ENCODE measurements around the gene IL17RB.

The IL17RB gene

DNA sequence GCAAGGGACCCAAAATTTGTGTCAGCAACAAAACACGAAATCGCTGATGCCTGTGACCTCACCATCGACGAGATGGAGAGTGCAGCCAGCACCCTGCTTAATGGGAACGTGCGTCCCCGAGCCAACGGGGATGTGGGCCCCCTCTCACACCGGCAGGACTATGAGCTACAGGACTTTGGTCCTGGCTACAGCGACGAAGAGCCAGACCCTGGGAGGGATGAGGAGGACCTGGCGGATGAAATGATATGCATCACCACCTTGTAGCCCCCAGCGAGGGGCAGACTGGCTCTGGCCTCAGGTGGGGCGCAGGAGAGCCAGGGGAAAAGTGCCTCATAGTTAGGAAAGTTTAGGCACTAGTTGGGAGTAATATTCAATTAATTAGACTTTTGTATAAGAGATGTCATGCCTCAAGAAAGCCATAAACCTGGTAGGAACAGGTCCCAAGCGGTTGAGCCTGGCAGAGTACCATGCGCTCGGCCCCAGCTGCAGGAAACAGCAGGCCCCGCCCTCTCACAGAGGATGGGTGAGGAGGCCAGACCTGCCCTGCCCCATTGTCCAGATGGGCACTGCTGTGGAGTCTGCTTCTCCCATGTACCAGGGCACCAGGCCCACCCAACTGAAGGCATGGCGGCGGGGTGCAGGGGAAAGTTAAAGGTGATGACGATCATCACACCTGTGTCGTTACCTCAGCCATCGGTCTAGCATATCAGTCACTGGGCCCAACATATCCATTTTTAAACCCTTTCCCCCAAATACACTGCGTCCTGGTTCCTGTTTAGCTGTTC, 35.0 kb upstream of the IL17RB start:
- in situ Hi-C loops (cut with HindIII; ENCODE audit: low sequenced_read_pairs), result no loop called here

DNA sequence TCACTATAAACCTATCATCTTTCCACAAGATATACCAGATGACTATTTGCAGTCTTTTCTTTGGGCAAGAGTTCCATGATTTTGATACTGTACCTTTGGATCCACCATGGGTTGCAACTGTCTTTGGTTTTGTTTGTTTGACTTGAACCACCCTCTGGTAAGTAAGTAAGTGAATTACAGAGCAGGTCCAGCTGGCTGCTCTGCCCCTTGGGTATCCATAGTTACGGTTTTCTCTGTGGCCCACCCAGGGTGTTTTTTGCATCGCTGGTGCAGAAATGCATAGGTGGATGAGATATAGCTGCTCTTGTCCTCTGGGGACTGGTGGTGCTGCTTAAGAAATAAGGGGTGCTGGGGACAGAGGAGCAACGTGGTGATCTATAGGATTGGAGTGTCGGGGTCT, 33.9 kb upstream of the IL17RB start:
- in situ Hi-C loops (cut with HindIII; ENCODE audit: low sequenced_read_pairs), result no loop called here

DNA sequence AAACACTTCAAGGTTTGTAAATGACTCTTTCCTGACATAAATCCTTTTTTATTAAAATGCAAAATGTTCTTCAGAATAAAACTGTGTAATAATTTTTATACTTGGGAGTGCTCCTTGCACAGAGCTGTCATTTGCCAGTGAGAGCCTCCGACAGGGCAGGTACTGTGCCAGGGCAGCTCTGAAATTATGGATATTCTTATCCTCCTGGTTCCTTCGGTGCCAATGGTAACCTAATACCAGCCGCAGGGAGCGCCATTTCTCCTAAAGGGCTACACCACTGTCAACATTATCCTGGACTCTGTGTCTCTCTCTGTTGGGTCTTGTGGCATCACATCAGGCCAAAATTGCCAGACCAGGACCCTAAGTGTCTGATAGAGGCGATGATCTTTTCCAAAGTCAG, 33.1 kb upstream of the IL17RB start:
- in situ Hi-C loops (cut with HindIII; ENCODE audit: low sequenced_read_pairs), result no loop called here

DNA sequence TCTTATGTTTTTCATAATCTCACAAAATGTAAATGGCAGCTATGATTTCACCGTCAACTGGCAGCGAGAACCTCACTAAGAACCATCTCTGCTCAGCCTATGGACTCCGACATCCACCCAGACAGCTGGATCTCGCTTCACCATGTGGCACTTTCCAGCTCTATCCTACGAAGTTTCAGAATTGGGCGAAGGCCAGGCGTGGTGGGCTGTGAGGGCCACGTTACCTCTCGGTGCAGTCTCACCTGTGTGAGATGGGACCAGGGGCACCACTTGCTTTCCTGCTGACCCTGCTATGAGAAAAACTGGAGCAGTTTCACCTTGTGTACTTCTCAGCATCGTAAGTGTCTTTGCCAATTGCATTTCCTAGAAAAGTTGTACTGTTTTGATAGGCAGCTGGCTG, 32.5 kb upstream of the IL17RB start:
- in situ Hi-C loops (cut with HindIII; ENCODE audit: low sequenced_read_pairs), result no loop called here

DNA sequence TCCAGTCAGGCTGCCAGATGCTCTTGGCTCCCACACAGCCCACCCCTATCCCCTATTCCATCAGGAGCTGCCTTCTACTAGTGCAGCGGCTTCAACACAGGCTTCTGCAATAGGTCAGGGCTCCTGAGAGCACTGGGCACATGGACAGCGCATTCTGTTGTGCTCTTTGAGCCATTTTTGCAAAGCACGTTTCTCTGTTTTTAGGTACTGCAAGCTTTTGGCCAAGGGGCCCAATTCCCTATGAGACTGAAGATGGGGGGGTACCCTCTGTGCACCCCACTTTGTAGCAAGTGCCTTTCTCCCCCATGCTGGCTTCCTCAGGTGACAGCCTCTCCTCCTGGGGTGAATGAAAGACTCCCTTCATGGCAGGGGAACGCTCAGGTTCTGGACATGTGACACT, 31.3 kb upstream of the IL17RB start:
- in situ Hi-C loops (cut with HindIII; ENCODE audit: low sequenced_read_pairs), result no loop called here

DNA sequence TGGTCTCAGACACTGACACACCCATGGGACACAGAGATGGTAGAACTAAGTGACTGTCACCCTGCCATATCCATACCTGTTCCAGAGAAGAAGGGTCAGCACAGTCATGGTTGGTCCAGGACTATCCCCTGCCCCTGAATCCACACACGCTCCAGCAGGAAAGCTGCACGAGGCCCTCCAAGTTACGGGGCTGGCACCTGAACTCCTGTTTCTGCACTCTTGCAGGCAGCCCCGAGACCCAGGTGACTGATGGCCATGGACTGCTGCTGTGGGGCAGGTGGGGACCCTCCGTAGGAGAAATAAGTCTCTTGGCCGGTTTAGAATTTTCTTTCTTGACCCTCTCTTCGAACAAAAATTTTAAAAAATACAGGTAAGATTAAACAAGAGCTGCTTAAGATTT, 30.7 kb upstream of the IL17RB start:
- in situ Hi-C loops (cut with HindIII; ENCODE audit: low sequenced_read_pairs), result no loop called here

DNA sequence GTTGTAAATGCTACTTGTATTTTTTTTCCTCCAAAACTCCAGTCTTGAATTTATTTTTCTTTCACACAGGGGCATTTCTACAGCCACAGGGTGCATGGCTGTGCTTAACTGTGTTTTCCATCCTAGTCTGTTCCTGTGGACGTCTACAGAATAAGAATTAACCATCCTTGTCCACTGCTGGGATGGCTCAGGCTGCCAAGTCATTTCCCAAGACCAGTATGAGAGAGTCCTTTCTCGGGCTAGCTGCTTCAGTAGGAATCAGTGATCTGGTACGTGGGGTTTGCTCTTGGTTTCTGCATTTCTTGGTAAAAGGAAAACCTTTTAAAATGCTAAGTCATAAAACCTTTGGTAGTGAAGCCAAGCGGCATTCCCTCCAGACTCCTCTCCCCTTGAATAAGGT, 29.9 kb upstream of the IL17RB start:
- in situ Hi-C loops (cut with HindIII; ENCODE audit: low sequenced_read_pairs), result no loop called here

DNA sequence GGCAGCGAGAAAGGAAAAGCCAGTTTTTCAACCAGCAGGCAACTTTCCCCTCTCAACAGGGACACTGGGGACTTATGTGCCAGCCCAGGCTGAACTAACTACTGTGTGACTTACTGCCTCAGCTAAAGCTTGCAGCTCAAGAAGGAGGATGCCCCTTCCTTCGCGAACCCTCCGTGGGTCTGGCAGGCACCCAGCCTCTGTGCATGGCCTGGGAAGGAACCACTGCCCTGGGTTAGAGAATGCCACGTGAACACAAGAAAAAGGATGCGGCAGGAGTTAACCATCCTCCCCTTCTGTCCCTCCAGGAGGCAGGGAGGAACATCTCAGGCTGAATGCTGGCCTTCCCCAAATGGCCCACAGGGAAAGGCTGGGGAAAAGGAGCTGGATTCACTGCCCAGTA, 29.2 kb upstream of the IL17RB start:
- in situ Hi-C loops (cut with HindIII; ENCODE audit: low sequenced_read_pairs), result no loop called here

DNA sequence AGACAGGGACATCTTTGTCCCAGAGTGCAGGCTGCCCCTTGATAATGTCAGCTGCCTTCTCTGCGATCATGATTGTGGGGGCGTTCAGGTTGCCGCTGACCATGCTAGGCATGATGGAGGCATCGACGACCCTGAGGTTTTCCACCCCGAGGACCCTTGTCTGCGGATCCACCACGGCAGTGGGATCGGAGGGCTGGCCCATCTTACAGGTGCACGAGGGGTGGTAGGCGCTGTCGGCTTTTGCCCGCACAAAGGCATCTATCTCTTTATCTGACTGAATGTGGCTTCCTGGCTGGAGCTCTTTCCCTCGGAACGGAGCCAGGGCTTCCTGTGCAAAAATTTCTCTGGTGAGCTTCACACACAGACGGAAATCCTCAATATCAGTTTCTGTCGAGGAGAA, 28.6 kb upstream of the IL17RB start:
- in situ Hi-C loops (cut with HindIII; ENCODE audit: low sequenced_read_pairs), result no loop called here

DNA sequence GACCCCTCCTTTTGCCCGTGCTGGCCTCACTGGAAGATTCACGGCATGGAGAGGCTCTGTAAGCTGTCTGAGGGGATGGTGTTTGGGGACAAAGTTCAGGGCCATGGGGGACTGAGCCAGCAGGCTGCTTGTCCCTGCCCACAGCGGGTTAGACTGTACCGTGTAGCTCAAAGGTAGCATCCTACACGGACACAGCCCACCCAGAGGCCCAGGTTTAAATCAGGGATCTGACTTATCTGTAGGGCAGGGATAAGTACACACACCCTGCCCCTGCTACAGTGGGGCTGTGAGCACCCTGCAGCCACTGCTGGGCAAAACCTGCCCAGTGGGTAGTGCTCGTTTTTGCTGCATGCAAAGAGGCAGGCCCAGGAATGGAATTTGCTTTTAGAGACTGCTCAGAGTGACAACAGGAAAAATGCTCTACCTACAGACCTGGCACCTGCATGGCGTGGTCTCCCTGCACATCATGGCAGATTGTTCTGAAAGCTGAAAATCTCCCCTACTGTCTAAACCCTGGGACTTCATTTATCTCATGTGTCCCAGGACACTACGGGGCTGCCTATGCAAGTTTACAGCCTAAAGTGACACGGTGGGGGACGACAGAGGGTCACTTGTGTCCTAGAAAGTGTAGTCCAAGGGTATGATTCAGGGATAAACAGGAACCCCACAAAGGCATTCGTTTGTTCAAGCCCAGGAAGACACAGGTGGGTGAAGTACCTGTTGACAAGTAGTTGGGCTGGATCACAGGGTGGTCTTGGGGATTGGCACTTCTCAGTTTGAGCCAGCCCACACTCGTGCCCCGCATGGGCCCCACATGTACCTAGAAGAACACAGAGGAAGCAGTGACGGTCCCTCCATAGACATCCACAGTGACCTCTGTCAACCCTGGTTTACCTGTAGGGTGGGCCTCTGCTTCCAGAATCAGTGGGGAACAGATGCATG, 27.9 kb upstream of the IL17RB start:
- in situ Hi-C loops (cut with HindIII; ENCODE audit: low sequenced_read_pairs), result no loop called here

DNA sequence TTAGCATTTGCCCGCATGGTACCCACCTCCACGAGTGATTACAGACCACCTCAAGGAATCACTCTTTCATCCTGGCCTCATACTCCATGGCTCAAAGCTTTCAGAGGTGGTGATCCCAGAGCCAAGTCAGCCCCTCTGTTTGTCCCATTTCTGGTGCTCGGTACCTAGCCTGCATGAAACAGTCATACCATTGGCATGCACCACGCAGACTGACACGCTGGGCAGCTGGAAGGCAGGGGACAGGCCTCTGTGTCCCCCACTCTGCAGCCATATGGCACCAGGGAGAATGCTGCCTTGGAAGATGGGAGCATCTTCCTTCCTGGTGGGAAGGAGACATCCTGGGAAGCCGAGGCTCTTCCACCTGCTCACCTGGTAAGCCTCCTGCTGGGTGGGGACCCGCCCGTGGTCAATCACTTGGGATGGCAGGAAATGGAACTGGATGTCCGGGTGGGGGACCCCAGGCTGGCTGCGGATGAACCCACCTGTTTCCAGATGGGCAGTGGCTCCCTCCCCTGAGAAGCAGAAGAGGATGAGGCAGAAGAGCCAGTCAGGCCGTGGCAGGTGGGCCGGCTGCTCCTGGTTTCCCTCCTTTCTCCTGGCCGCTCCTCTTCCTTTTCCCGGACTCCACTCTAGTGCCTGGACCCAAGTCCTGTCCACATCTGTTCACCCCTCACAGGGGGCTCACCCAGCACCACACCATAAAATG, 27.1 kb upstream of the IL17RB start:
- in situ Hi-C loops (cut with HindIII; ENCODE audit: low sequenced_read_pairs), result no loop called here

DNA sequence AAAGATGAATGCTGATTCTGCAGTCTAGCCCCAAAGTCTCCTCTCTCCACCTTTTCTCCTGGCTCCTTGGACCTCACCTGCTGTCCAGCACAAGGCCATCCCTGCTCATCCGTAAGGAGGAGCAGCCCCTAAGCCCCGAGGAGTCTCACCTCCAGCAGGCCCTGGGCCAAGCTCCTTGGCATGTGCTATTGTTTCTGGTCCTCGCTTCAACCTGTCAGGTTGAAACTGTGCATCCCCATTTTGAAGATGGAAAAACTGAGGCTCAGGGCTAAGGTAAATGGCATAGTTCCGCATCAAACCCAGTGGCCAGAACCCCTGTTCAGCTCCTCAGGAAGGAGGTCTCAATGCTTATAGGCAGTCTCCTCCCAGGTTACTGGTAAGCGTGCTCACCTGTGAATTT, 26.3 kb upstream of the IL17RB start:
- in situ Hi-C loops (cut with HindIII; ENCODE audit: low sequenced_read_pairs), result no loop called here

DNA sequence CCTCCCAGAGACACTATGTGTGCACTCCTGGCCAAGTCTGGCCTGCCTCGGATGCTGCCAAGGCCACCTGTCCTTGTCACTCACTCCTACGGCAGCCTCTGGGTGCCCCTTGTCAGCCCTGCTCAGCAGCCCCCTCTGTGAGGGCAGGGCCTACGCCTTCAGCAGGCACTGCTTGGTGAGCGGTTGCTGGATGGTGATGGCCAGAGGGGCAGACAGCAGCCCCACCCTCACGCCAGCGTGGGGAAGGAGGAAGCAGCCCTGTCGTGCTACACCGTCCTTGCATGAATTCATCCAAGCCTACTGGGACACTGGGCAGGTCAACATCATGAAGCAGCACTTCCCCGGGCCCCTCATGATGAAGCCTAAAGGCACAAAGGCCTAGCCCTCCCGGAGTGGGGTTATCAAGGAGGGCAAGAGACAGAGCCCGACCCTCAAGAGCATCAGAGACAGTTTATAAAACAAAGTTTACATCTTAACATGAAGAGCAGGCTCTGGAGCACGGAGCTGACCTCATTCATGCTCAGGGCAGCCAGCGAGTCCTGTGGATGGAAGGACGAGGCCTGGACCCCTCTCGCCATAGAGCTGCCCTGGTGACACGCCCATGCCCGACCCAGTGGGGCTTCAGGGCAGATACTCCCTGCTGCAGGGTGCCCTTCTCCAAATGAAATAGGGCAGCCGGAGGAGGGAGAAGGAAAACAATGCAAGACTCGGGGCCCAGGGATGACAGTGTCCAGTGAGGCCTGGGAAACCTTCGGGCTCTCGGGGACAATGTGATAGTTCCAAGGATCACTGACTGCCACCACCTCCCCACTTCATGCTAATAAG, 25.4 kb upstream of the IL17RB start:
- in situ Hi-C loops (cut with HindIII; ENCODE audit: low sequenced_read_pairs), result no loop called here

DNA sequence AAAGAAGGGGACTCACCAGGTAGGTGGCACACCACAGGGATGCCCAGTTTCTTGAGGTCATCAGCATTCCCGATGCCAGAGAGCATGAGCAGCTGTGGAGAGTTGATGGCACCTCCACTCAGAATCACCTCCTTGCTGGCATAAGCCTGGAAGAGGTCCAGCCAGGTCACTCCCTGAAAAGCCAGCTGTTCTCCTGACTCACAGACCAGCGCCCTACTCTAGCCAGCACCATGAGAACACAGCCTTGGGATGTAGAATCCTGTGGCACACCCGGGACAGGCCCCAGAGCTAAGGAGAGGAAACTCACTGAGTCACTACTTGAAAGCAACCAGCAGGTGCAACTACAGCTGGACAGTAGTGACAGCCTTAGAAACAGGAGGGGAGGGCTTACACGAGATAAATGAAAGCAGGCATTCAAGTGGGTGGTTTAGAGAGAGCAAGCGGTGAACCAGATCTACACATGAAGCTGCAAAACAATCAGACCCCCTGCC, 24.7 kb upstream of the IL17RB start:
- in situ Hi-C loops (cut with HindIII; ENCODE audit: low sequenced_read_pairs), result no loop called here

DNA sequence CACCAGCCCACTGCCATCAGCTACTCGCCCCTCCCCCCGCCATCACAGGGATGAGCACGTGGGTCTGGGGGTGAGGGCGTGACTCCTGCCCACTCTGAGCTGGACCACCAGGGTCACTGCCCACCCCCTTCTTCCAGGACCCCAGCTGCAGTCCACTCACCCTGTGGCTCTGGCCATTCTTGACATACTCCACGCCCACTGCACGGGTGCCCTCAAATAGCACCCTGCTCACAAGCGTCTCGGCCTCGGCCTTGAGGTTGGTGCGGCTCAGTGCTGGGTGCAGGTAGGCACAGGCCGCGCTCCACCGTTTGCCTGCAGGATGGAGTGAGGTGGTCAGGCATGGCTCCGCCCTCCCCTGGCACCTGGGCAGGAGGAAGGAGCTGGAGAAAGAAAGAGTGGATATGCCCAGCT, 24.0 kb upstream of the IL17RB start:
- in situ Hi-C loops (cut with HindIII; ENCODE audit: low sequenced_read_pairs), result no loop called here

DNA sequence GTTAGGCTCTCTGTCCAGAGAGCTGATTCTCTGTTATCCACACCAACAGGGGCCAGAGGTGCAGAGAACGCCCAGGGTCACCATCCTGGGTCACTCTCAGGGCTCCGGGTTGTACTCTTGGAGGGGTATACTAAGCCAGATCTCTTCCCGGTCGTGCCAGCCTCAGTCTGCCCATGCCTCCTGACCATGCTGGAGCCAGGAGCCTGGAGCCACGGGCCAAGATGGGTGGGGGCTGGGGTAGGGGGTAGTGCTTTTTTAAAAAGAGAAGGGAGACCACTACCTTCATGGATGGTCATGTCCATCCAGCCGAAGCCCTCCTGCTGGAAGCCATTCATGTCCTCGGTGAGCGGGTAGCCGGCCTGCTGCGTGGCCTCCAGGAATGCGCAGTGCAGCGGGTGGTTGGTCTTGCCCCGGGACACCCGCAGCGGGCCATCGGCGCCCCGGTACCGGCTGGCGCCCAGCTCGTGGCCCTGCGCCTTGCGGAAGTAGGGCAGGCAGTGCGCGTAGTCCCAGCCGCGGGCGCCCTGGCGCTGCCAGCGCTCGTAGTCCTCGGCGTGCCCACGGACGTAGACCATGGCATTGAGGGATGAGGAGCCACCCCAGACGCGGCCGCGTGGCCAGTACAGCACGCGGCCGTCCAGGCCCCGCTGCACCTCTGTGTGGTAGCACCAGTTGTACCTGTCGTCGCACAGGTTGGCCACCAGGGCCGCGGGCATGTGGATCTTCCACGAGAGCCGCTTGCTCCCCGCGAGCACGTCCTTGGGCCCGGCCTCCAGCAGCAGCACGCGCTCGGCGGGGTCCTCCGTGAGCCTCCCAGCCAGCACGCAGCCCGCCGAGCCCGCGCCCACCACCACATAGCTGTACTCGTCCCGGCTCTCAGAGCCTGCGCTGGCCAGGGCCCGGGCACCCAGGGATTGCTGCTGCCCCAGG, 23.1 kb upstream of the IL17RB start:
- in situ Hi-C loops (cut with HindIII; ENCODE audit: low sequenced_read_pairs), result no loop called here

DNA sequence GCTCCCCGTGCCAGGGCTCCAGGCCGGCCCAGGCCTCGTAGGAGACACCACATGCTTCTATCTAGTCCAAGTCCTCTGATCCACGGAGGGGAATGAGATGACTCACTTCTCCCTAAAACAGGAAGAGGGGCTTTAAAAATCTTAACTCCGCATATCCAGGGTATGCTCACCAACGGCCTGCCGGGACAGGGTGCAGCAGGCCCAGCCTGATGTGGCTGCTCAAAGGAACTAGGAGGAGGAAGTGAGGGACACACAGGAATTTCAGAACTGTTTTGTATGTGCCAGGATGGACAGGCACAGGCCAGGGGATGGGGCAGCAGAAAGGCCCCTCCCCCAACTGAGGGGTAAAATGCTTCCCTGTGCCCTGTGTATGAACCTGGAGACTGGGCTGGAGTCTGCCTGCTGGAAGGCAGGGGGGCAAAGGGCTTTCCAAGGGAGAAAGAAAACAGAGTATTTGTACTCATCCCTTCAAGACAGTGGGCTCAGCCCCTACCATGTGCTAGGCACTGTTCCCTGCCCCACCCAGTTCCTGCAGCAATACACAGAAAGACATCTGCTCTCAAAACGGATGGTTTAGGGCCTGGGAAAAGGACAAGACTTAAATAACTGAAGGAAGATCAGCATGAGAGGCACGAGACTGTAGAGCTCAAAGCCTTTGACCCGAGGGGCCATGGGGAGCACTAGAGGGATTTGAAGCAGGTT, 22.3 kb upstream of the IL17RB start:
- in situ Hi-C loops (cut with HindIII; ENCODE audit: low sequenced_read_pairs), result no loop called here

DNA sequence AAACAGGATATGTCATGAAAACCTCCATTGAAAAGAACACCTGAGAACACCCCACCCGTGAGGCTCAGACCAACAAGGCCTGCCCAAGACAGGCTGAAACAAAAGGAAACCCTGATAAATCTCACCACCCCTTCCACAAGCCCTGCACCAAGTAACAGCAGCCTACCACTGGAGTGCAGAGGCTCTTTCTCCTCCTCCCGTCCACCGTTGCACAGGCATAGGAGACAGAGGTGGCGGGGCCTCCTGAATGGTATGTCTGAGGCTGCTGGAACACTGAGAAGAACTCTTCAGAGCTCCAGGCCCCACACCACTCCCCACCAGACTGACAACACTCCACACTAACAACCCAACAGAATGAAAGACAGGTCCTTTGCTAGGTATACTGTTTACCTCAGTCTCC, 21.6 kb upstream of the IL17RB start:
- in situ Hi-C loops (cut with HindIII; ENCODE audit: low sequenced_read_pairs), result no loop called here

DNA sequence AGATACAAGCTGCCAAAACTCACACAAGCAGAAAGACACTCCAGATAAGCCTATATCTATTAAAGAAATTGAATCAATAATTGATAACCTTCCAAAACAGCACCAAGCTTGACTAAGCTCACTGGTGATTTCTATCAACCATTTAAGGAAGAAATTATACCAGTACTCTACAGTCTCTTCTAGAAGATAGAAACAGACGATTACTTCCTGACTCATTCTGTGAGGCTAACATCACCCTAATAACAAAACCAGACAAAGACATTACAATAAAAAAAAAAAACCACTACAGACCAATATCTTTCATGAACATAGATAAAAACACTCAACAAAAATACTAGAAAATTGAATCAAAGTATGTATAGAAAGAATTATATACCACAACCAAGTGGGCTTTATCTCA, 20.3 kb upstream of the IL17RB start:
- in situ Hi-C loops (cut with HindIII; ENCODE audit: low sequenced_read_pairs), result no loop called here
